ENCODE results near the gene GABPB2. TPM values are rescaled to one million over a fixed set of nuclear protein-coding genes. Genes with fewer than 3 reads are reported as not detected.

Gene GABPB2
- polyA plus RNA-seq, 1 of the 3 experiments (the other 2 are of a cell fraction) = 2.4 TPM

- CTCF ChIA-PET = interaction anchor here (6.8 kb wide), 1 partner anchor 9 kb away, joined by 40 read pairs; the partner anchor contains the start of gene TNFAIP8L2
- no peaks in the 10 kb centered on the region for H3K79me2 ChIP-seq (ENCODE audit: insufficient read depth)
- 57% methylated on average over 7 of the region's 7 CpGs for WGBS (ENCODE audit: low lambda C conversion rate)
- no peaks in the 10 kb centered on the region for H3K9me2 ChIP-seq
- peaks cover 0 to 21% of the 10 kb centered on the region in 2 experiments; a peak in 1 of 4 replicates for H3K4me1 ChIP-seq (ENCODE audit: control insufficient read depth in 1 of 2, insufficient read depth in 2 of 2, low read depth in 1 of 2, low read length in 1 of 2)
- peak overlapping the region; percentile 21 to 37; a peak in 2 of 4 replicates for H3K27ac ChIP-seq (ENCODE audit: low read depth in 2 of 2, low read length in 1 of 2)
- TF ChIP-seq, protein P1, sequence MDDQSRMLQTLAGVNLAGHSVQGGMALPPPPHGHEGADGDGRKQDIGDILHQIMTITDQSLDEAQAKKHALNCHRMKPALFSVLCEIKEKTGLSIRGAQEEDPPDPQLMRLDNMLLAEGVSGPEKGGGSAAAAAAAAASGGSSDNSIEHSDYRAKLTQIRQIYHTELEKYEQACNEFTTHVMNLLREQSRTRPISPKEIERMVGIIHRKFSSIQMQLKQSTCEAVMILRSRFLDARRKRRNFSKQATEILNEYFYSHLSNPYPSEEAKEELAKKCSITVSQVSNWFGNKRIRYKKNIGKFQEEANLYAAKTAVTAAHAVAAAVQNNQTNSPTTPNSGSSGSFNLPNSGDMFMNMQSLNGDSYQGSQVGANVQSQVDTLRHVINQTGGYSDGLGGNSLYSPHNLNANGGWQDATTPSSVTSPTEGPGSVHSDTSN (IDR thresholded peaks at IDR 0.05) = no peak
- TF ChIP-seq MXI1 (IDR thresholded peaks at IDR 0.05; ENCODE audit: low read depth, low read length) (no peak), FOXJ3 (CRISPR knock-in tag; IDR thresholded peaks at IDR 0.05) (no peak), JUND (IDR thresholded peaks at IDR 0.05) (no peak), FOXM1 (IDR thresholded peaks at IDR 0.05; ENCODE audit: low read depth) (no peak), RXRA (IDR thresholded peaks at IDR 0.05; ENCODE audit: borderline replicate concordance, low read depth) (no peak), RCOR1 (IDR thresholded peaks at IDR 0.05; ENCODE audit: low read length) (no peak)
- TF ChIP-seq, protein P2, sequence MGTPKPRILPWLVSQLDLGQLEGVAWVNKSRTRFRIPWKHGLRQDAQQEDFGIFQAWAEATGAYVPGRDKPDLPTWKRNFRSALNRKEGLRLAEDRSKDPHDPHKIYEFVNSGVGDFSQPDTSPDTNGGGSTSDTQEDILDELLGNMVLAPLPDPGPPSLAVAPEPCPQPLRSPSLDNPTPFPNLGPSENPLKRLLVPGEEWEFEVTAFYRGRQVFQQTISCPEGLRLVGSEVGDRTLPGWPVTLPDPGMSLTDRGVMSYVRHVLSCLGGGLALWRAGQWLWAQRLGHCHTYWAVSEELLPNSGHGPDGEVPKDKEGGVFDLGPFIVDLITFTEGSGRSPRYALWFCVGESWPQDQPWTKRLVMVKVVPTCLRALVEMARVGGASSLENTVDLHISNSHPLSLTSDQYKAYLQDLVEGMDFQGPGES (IDR thresholded peaks at IDR 0.05; ENCODE audit: low read depth, low read length) = no peak
- DNase-seq = no peak
- no peaks in the 10 kb centered on the region for H3K36me3 ChIP-seq (replicated peaks in 1 of 2; ENCODE audit: control insufficient read depth in 1 of 2, insufficient read depth in 2 of 2, low read length in 1 of 2)
- no peaks in the 10 kb centered on the region for H4K20me1 ChIP-seq (ENCODE audit: insufficient read depth)
- no peaks in the 10 kb centered on the region for H3F3A ChIP-seq (replicated peaks; ENCODE audit: insufficient read depth)
- peak overlapping the region; percentile 82; the same call in 1 of the 2 replicates for H3K9ac ChIP-seq
- peak overlapping the region; percentile 85 for H2AFZ ChIP-seq (ENCODE audit: low read depth)
- H3K4me3 ChIP-seq (ENCODE audit: low read depth in 2 of 2, low read length in 1 of 2) = peak overlapping the region; percentile 70 to 91
- H3K9me3 ChIP-seq = no peaks in the 10 kb centered on the region
- H3K4me2 ChIP-seq = peak overlapping the region; percentile 98
- H3K27me3 ChIP-seq (ENCODE audit: insufficient read depth) = no peaks in the 10 kb centered on the region
- POLR2A ChIA-PET = no interaction called here
These were observed 76.6 kb downstream of the GABPB2 start for GRCh38 chr1:151147132-151147503.

- H3K9ac ChIP-seq = no peak overlapping the region
- no peaks in the 10 kb centered on the region for H4K20me1 ChIP-seq (ENCODE audit: insufficient read depth)
- no peak overlapping the region for H3K27ac ChIP-seq (ENCODE audit: low read depth in 2 of 2, low read length in 1 of 2)
- H3F3A ChIP-seq (replicated peaks; ENCODE audit: insufficient read depth) = no peaks in the 10 kb centered on the region
- ChIA-PET CTCF (interaction anchor here (2.1 to 6.8 kb wide), 2 partner anchors 8 to 48 kb away, joined by 12 to 40 read pairs; partner anchors contain the start of gene TNFAIP8L2), POLR2A (no interaction called here)
- peaks cover 0 to 21% of the 10 kb centered on the region in 2 experiments; a peak in 1 of 4 replicates for H3K4me1 ChIP-seq (ENCODE audit: control insufficient read depth in 1 of 2, insufficient read depth in 2 of 2, low read depth in 1 of 2, low read length in 1 of 2)
- H3K36me3 ChIP-seq (replicated peaks in 1 of 2; ENCODE audit: control insufficient read depth in 1 of 2, insufficient read depth in 2 of 2, low read length in 1 of 2) = no peaks in the 10 kb centered on the region
- DNase-seq = no peak
- H3K4me2 ChIP-seq = no peak overlapping the region; the same call in 1 of the 2 replicates
- TF ChIP-seq SIN3A (IDR thresholded peaks at IDR 0.05; ENCODE audit: borderline replicate concordance, low read depth, low read length) = no peak
- TF ChIP-seq, protein P3, sequence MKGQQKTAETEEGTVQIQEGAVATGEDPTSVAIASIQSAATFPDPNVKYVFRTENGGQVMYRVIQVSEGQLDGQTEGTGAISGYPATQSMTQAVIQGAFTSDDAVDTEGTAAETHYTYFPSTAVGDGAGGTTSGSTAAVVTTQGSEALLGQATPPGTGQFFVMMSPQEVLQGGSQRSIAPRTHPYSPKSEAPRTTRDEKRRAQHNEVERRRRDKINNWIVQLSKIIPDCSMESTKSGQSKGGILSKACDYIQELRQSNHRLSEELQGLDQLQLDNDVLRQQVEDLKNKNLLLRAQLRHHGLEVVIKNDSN (IDR thresholded peaks at IDR 0.05; ENCODE audit: borderline replicate concordance, low read depth) = no peak
- H2AFZ ChIP-seq (ENCODE audit: low read depth) = no peak overlapping the region
- WGBS (ENCODE audit: low lambda C conversion rate) = 100% methylated on average over 2 of the region's 2 CpGs
- H3K9me3 ChIP-seq = no peaks in the 10 kb centered on the region
- H3K9me2 ChIP-seq = no peaks in the 10 kb centered on the region
- H3K79me2 ChIP-seq (ENCODE audit: insufficient read depth) = no peaks in the 10 kb centered on the region
- H3K27me3 ChIP-seq (ENCODE audit: insufficient read depth) = no peaks in the 10 kb centered on the region
- H3K4me3 ChIP-seq (ENCODE audit: low read depth in 2 of 2, low read length in 1 of 2) = no peak overlapping the region
These were observed 77.1 kb downstream of the GABPB2 start for GRCh38 chr1:151147665-151148064.

Data from SK-N-SH (cell line).